Activated CD4-positive, CD25-positive, alpha-beta regulatory T cell treated with anti-CD3 and anti-CD28 coated beads, Interleukin-2, amount 50 U/mL, for 24 hours (primary cell): ENCODE data around the gene TNRC18.
"Not testable (repeated sequence)": the region's sequence is repeated elsewhere in the genome, so short reads cannot be mapped to it uniquely, and the experiment has no call there.

Experiments
- ATAC-seq, 2 donors: fragments of 150-1000 bp; cut with Tn5 transposase; one replicate each; pipeline ENCODE4 v1.10.0; 2021; ENCODE audit warnings: mild to moderate bottlenecking in 1 of 2, moderate library complexity in 1 of 2

TNRC18 gene

GRCh38 chr7:5265320-5266190, 158.1 kb downstream of the TNRC18 start:
- ATAC-seq, result no peak

- not testable (repeated sequence) for ATAC-seq
These were observed 160.6 kb downstream of the TNRC18 start for GRCh38 chr7:5263066-5263465.

GRCh38 chr7:5260530-5261068, 163.0 kb downstream of the TNRC18 start:
- not testable (repeated sequence) for ATAC-seq
